ENCODE measurements around the gene DPP7.
"Not testable (repeated sequence)": the region's sequence is repeated elsewhere in the genome, so short reads cannot be mapped to it uniquely, and the experiment has no call there.

Gene DPP7

DNA sequence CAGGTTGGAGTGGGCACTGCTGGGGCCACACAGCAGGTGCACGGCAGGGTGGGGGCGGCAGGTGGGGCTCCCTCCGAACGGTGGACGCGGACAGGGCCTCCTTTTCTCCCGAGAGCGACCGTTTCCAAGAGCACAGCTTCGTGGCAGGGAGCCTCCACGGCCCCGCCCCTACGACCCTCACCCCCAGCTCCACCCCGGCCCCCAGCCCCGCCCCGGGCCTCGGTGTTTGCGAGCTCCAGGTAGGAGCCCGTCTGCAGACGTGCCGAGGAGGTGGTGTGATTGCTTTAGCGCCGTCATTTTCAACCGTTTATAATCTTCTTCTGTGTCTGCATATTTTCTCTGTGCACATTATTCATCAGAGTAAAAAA, 33.2 kb upstream of the DPP7 start:
- DNase-seq = no peak

GRCh38 chr9:137147091-137147792, 32.7 kb upstream of the DPP7 start:
- DNase-seq = no peak

- DNase-seq = no peak
Observed at GRCh38 chr9:137146527-137146918, 32.0 kb upstream of the DPP7 start.

DNA sequence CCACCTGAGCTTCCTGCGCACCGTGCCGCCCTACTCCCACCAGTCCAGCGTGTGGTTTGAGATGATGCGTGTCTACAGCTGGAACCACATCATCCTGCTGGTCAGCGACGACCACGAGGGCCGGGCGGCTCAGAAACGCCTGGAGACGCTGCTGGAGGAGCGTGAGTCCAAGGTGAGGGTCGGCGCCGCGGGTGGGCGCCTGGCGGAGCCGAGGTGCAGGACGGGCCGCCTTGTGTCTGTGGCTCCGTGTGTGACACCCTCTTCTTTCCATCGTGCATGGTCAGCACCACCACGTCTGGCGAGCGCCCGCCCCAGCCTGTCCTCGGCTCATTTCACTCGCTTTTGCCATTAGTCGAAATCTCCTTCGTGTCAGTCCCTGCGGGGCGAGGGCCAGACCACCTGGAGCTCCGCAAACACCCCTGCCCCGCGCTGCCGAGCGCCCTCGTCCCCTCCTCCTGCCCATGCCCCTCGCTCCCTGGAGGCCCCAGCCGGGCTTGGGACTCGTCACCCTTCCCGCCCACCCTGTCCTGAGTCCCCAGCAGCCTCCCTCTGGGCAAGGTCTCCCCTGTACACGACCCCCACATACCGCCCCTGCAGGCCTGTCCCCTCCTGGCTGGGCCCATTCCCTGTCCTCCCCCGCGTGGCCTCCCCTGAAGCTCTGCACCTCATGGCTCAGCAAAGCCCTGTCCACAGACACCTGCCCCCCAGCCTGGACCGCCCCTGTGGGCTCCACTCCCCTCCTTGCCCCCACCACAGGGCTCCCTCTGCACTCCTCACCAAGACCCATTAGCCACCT, 31.4 kb upstream of the DPP7 start:
- no peak for DNase-seq

DNA sequence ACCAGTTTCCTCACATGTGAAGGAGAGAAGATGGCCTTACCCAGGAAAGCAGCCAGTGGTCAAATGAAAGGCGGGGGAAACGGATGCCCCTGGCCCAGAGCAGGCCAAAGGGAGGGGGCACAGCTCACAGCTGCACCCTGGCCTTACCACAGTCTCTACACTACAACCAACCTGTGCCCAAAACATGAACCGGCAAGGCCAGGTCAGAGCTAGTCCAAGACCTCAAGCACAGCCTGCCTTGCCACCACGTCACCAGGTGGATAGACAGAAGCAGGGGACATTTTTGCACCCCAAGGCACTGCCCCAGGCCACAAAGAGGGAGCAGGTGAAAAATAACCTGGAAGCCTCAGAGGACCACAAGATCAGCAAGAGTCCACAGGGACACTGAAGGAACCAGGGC, 28.9 kb upstream of the DPP7 start:
- no peak for DNase-seq

GRCh38 chr9:137141976-137142936, 27.7 kb upstream of the DPP7 start:
- DNase-seq = no peak

DNA sequence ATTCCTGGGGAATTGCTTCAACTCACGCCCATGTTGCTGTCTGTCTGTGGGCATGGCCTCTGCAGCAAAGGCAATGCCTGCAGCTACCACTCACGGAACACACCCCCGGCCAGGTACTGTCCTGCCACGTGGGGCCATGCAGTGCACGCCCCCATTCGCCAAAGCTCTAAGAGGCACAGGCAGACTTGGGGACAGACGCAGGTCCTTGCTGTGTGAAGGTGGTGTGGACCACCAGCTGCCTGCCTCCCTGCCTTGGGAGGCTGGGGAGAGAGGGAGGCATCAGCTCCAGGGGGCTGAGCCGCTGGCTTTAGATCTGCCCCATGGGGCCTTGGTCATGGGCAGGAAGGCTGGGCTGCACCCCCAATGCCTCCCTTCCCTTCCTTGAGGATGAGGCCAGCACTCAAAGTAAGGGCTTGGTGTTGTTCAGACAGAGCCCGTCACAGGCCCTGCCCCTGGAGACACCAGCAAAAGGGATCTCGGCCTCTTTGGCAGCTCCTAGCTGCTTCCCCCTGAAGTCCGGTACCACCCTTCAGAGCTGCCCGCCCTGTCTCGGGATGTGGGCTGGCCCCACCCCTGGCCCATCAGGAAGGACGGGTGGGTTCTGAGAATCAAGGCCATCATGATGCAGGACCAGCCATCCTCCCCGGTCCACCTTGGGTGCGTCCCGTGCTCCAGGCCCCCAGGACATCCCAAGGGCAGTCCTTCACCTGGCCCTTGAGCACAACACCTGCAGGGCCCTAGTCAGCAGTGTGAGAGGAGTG, 26.7 kb upstream of the DPP7 start:
- DNase-seq = no peak

GRCh38 chr9:137140151-137141012, 25.8 kb upstream of the DPP7 start:
- DNase-seq = no peak

DNA sequence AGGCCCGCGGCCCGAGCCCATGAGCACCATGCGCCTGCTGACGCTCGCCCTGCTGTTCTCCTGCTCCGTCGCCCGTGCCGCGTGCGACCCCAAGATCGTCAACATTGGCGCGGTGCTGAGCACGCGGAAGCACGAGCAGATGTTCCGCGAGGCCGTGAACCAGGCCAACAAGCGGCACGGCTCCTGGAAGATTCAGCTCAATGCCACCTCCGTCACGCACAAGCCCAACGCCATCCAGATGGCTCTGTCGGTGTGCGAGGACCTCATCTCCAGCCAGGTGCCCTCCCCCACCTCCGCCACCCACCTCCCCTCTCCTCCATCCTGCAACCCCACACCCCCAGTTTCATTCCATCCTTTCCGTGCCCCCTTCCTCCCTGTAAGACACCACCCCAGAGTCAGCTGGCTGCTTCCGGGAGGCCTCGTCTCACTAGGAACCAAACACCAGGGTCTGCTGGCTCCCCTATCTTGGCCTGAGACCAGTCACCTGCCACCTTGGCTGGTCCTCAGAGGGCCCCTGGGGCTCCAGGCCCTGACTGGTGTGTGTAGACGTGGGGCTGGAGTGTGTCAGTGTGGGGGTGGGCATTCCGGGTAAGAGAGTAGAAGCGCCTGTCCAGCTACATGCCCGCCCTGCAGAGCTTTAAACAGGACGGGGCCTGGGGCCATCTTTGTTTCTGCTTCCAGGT, 25.1 kb upstream of the DPP7 start:
- DNase-seq = no peak

GRCh38 chr9:137138722-137139467, 24.4 kb upstream of the DPP7 start, which contains the start of gene GRIN1:
Gene GRIN1, plus strand, starts transcription at chr9:137139154. Its CDS starts 333 bp downstream, at chr9:137139487.
- DNase-seq = no peak

DNA sequence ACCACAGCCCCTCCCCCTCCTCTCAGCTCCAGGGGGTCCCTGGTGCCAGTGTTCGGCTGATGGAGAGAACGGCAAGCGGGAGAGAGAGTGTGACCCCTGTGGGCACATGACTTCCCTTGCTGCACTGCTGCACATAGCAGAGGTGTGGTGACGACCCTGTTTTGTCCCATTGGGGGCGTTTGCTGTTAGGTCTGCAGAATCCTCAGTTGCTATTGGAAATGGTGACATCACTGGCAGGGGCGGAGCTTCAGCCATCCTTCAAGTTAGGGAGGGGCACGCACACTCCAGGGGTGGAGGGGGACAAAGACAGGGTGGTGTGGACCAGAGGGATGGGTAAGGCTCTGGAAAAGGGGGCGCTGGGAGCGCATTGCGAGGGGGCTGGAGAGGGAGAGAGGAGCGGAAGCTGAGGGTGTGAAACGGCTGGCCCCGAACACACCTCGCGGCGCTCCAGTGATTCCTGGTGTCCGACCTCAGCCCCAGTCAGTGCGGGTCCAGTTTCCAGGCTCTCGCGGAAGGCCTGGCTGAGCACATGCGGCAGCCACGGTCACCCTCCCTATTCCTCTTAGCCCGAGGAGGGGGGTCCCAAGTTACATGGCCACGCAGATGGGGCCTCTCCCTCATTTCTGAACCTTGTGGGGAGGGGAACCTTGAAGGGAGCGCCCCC, 23.7 kb upstream of the DPP7 start:
- no peak for DNase-seq

GRCh38 chr9:137136881-137137607, 22.5 kb upstream of the DPP7 start:
- no peak for DNase-seq

GRCh38 chr9:137136261-137136880, 21.8 kb upstream of the DPP7 start:
- DNase-seq = no peak

GRCh38 chr9:137135154-137135553, 20.6 kb upstream of the DPP7 start:
- not testable (repeated sequence) for DNase-seq

- no peak for DNase-seq
Observed at GRCh38 chr9:137134191-137134590, 19.7 kb upstream of the DPP7 start.

- no peak for DNase-seq
Observed at GRCh38 chr9:137130176-137130755, 15.7 kb upstream of the DPP7 start.

GRCh38 chr9:137129456-137130175, 15.1 kb upstream of the DPP7 start:
- peak; percentile 91 for DNase-seq

Data from CD4-positive, alpha-beta T cell treated with Interferon gamma for 1 hour (primary cell).